Liver (tissue), 9 donors: Measurements from ENCODE around the gene ALDH5A1. TPM values are rescaled to one million over a fixed set of nuclear protein-coding genes. Genes with fewer than 3 reads are reported as not detected.

Source experiments
- DNase-seq: peaks from one replicate; pipeline ENCODE4 v3.0.0-alpha.2; 2017; ENCODE audit warnings: low spot score
- H3K27ac ChIP-seq, 2 donors: one replicate each; pipeline ENCODE4 v1.7.0; 2013; ENCODE audit warnings: inconsistent platforms in 2 of 2, low read length in 2 of 2, control low read depth in 1 of 2, low read depth in 1 of 2, mild to moderate bottlenecking in 1 of 2
- H3K27me3 ChIP-seq, 4 donors: one replicate each; pipeline versions ENCODE4 v1.6.1 to v1.7.0; 2013; ENCODE audit warnings: low read length in 3 of 4, inconsistent platforms in 1 of 4, mild to moderate bottlenecking in 1 of 4, moderate library complexity in 1 of 4; ENCODE audit not compliant: control insufficient read depth in 4 of 4, insufficient read depth in 4 of 4
- H3K36me3 ChIP-seq, 4 donors: one replicate each; pipeline versions ENCODE4 v1.6.1 to v1.7.0; 2013; ENCODE audit warnings: low read length in 3 of 4, mild to moderate bottlenecking in 3 of 4, low read depth in 1 of 4, moderate library complexity in 1 of 4; ENCODE audit not compliant: control insufficient read depth in 4 of 4, insufficient read depth in 3 of 4
- H3K4me1 ChIP-seq, 4 donors: one replicate each; pipeline versions ENCODE4 v1.6.1 to v1.7.0; 2013; ENCODE audit warnings: low read length in 3 of 4, mild to moderate bottlenecking in 3 of 4, moderate library complexity in 1 of 4; ENCODE audit not compliant: control insufficient read depth in 4 of 4, insufficient read depth in 4 of 4
- H3K4me3 ChIP-seq, 3 donors: one replicate each; pipeline versions ENCODE4 v1.6.1 to v1.7.0; 2013; ENCODE audit warnings: low read length in 3 of 3, control low read depth in 1 of 3, low read depth in 1 of 3, mild to moderate bottlenecking in 1 of 3
- H3K9ac ChIP-seq, 2 donors: one replicate each; pipeline ENCODE4 v1.7.0; 2013; ENCODE audit warnings: low read length in 2 of 2, mild to moderate bottlenecking in 2 of 2, moderate library complexity in 2 of 2, control low read depth in 1 of 2, low read depth in 1 of 2
- H3K9me3 ChIP-seq, 4 donors: one replicate each; pipeline versions ENCODE4 v1.6.1 to v1.7.0; 2013; ENCODE audit warnings: low read length in 3 of 4; ENCODE audit not compliant: control insufficient read depth in 4 of 4
- EGR1 ChIP-seq, 2 donors: IDR thresholded peaks; 2 replicates each; pipeline ENCODE4 v1.6.1; 2016 to 2018; ENCODE audit warnings: antibody characterized with exemption in 2 of 2, low read depth in 2 of 2
- FOXA1 ChIP-seq: IDR thresholded peaks from 2 replicates; pipeline ENCODE4 v1.6.1; 2016; ENCODE audit warnings: antibody characterized with exemption
- FOXA2 ChIP-seq: IDR thresholded peaks from 2 replicates; pipeline ENCODE4 v1.6.1; 2016; ENCODE audit warnings: antibody characterized with exemption
- GABPA ChIP-seq, 2 donors: IDR thresholded peaks in 1 of 2; conservative IDR thresholded peaks in 1 of 2; 2 replicates each; pipeline ENCODE4 v1.6.1; 2016; ENCODE audit warnings: antibody characterized with exemption in 2 of 2, mild to moderate bottlenecking in 1 of 2, moderate library complexity in 1 of 2
- HNF4A ChIP-seq, 2 donors: conservative IDR thresholded peaks; 2 replicates each; pipeline ENCODE4 v1.6.1; 2016; ENCODE audit warnings: antibody characterized with exemption in 2 of 2, mild to moderate bottlenecking in 2 of 2
- HNF4G ChIP-seq: IDR thresholded peaks from 2 replicates; pipeline ENCODE4 v1.6.1; 2016; ENCODE audit warnings: antibody characterized with exemption
- JUND ChIP-seq, 2 donors: IDR thresholded peaks; 2 replicates each; pipeline ENCODE4 v1.6.1; 2016; ENCODE audit warnings: antibody characterized with exemption in 2 of 2
- RAD21 ChIP-seq, 2 donors: IDR thresholded peaks; 2 replicates each; pipeline ENCODE4 v1.6.1; 2016; ENCODE audit warnings: antibody characterized with exemption in 2 of 2, mild to moderate bottlenecking in 2 of 2
- SP1 ChIP-seq: IDR thresholded peaks from 2 replicates; pipeline ENCODE4 v1.6.1; 2018; ENCODE audit warnings: antibody characterized with exemption, mild to moderate bottlenecking
- YY1 ChIP-seq: IDR thresholded peaks from 2 replicates; pipeline ENCODE4 v1.6.1; 2016; ENCODE audit warnings: antibody characterized with exemption, mild to moderate bottlenecking
- WGBS: extraction: QIAGEN DNeasy Blood & Tissue Kit; methylation state at CpG from one replicate; pipeline ENCODE4 v1.1.7; 2013; 5-methylcytosine and 5-hydroxymethylcytosine counted together
- polyA plus RNA-seq, 2 donors: library from polyadenylated mRNA; stranded (reverse) in 1 of 2; unstranded in 1 of 2; fragments of 200-250 nt in 1 of 2; fragments of >200 nt in 1 of 2; fragmentation: Nextera tagmentation in 1 of 2; extraction: Ambion mirVana in 1 of 2; gene quantifications; one replicate each; pipeline versions ENCODE4 v1.2.1 to v1.2.3, GENCODE V29; 2013 to 2015
- total RNA-seq, 2 donors: library from RNA; depleted of rRNA; stranded (reverse); fragments of >200 nt; gene quantifications; one replicate each; pipeline ENCODE4 v1.2.3, GENCODE V29; 2014
- TF ChIP-seq, protein P1 (sequence below): fragments of 150-350 bp; IDR thresholded peaks from 2 replicates; pipeline ENCODE4 v1.5.1; 2017; ENCODE audit warnings: improper control_type of control experiment, low read depth, low read length; ENCODE audit not compliant: missing input control
- TF ChIP-seq, protein P2 (sequence below): IDR thresholded peaks from 2 replicates; pipeline ENCODE4 v1.6.1; 2016; ENCODE audit warnings: antibody characterized with exemption
- TF ChIP-seq, protein P3 (sequence below): IDR thresholded peaks from 2 replicates; pipeline ENCODE4 v1.6.1; 2016; ENCODE audit warnings: antibody characterized with exemption
- TF ChIP-seq, protein P4 (sequence below): IDR thresholded peaks from 2 replicates; pipeline ENCODE4 v1.6.1; 2016; ENCODE audit warnings: antibody characterized with exemption, mild to moderate bottlenecking
- donor health status: healthy.
- donor health status: healthy.
- donor health status: healthy.
- donor health status: healthy.
- donor health status: healthy.

ALDH5A1 gene
- total and polyA plus RNA-seq, 4 donors: 18.2 to 26.8 (median 19.6) TPM

DNA sequence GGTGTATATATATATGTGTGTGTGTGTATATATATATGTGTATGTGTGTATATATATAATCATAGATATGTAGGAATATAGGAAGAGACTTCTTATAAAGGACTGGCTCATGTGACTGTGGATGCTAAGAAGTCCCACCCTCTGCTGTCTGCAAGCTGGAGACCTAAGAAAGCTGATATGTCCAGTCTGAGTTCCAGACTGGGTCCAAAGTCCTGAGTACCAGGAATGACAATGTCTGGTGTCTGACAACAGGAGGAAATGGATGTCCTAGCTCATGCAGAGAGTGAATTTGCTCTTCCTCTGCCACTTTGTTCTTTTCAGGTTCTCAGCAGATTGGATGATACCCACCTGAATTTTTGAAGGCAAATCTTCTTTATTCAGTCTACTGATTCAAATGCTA, 7.1 kb downstream of the ALDH5A1 start:
- peaks cover 4 to 19% (median 15%) of the 10 kb centered on the region in 4 donors for H3K4me1 ChIP-seq
- H3K27ac ChIP-seq: no peak overlapping the region
- no peak overlapping the region for H3K4me3 ChIP-seq
- H3K27me3 ChIP-seq: no peaks in the 10 kb centered on the region
- no peak for TF ChIP-seq SP1
- TF ChIP-seq HNF4A (conservative IDR thresholded peaks at IDR 0.05): peak in 1 of 2 donors; percentile 13
- no peaks in the 10 kb centered on the region for H3K9me3 ChIP-seq
- H3K36me3 ChIP-seq: peaks cover 3 to 15% (median 9%) of the 10 kb centered on the region in 4 donors
- no peak overlapping the region for H3K9ac ChIP-seq
- no peak for DNase-seq

DNA sequence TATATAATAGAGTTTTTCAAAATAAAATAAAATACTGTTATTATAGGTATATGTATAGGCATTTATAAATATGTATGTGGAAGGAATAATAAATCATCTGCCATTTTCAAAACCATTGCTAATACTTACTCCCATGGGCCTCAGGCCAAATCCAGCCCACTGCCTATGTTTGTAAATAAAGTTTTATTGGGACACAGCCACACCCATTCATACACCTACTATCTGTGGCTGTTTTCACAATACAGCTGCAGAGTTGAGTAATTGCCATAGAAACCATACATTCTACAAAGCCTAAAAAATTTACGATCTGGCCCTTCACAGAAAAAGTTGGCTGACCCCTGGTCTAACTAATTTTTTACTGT, 9.5 kb downstream of the ALDH5A1 start:
- Histone ChIP-seq H3K27ac (peak overlapping the region in 1 of 2 donors; percentile 19), H3K9me3 (no peaks in the 10 kb centered on the region), H3K4me3 (no peak overlapping the region), H3K27me3 (no peaks in the 10 kb centered on the region), H3K4me1 (peaks cover 4 to 19% (median 15%) of the 10 kb centered on the region in 4 donors), H3K36me3 (peaks cover 3 to 13% (median 11%) of the 10 kb centered on the region in 4 donors), H3K9ac (no peak overlapping the region)
- TF ChIP-seq EGR1 (IDR thresholded peaks at IDR 0.05; ENCODE audit: low read depth in 2 of 2) (no peak), FOXA2 (no peak), SP1 (no peak), YY1 (no peak), RAD21 (IDR thresholded peaks at IDR 0.05) (no peak), HNF4G (no peak), JUND (IDR thresholded peaks at IDR 0.05) (no peak), GABPA (IDR thresholded peaks at IDR 0.05 in 1 of 2, conservative IDR thresholded peaks at IDR 0.05 in 1 of 2) (no peak), FOXA1 (no peak)
- TF ChIP-seq, protein P1, sequence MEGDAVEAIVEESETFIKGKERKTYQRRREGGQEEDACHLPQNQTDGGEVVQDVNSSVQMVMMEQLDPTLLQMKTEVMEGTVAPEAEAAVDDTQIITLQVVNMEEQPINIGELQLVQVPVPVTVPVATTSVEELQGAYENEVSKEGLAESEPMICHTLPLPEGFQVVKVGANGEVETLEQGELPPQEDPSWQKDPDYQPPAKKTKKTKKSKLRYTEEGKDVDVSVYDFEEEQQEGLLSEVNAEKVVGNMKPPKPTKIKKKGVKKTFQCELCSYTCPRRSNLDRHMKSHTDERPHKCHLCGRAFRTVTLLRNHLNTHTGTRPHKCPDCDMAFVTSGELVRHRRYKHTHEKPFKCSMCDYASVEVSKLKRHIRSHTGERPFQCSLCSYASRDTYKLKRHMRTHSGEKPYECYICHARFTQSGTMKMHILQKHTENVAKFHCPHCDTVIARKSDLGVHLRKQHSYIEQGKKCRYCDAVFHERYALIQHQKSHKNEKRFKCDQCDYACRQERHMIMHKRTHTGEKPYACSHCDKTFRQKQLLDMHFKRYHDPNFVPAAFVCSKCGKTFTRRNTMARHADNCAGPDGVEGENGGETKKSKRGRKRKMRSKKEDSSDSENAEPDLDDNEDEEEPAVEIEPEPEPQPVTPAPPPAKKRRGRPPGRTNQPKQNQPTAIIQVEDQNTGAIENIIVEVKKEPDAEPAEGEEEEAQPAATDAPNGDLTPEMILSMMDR: no peak
- TF ChIP-seq, protein P2, sequence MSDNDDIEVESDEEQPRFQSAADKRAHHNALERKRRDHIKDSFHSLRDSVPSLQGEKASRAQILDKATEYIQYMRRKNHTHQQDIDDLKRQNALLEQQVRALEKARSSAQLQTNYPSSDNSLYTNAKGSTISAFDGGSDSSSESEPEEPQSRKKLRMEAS: no peak
- TF ChIP-seq, protein P3, sequence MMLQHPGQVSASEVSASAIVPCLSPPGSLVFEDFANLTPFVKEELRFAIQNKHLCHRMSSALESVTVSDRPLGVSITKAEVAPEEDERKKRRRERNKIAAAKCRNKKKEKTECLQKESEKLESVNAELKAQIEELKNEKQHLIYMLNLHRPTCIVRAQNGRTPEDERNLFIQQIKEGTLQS: no peak
- TF ChIP-seq, protein P4, sequence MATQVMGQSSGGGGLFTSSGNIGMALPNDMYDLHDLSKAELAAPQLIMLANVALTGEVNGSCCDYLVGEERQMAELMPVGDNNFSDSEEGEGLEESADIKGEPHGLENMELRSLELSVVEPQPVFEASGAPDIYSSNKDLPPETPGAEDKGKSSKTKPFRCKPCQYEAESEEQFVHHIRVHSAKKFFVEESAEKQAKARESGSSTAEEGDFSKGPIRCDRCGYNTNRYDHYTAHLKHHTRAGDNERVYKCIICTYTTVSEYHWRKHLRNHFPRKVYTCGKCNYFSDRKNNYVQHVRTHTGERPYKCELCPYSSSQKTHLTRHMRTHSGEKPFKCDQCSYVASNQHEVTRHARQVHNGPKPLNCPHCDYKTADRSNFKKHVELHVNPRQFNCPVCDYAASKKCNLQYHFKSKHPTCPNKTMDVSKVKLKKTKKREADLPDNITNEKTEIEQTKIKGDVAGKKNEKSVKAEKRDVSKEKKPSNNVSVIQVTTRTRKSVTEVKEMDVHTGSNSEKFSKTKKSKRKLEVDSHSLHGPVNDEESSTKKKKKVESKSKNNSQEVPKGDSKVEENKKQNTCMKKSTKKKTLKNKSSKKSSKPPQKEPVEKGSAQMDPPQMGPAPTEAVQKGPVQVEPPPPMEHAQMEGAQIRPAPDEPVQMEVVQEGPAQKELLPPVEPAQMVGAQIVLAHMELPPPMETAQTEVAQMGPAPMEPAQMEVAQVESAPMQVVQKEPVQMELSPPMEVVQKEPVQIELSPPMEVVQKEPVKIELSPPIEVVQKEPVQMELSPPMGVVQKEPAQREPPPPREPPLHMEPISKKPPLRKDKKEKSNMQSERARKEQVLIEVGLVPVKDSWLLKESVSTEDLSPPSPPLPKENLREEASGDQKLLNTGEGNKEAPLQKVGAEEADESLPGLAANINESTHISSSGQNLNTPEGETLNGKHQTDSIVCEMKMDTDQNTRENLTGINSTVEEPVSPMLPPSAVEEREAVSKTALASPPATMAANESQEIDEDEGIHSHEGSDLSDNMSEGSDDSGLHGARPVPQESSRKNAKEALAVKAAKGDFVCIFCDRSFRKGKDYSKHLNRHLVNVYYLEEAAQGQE: no peak
- WGBS: 75% methylated on average over 1 of the region's 1 CpG
- no peak for DNase-seq
